Measurements from ENCODE around the gene NANOS2.
"Not testable (repeated sequence)": the region's sequence is repeated elsewhere in the genome, so short reads cannot be mapped to it uniquely, and the experiment has no call there.

Gene NANOS2

GRCh38 chr19:45873219-45873772 lies 41.3 kb downstream of the NANOS2 start:
- no peak for DNase-seq

- no peak for DNase-seq
These were observed 42.3 kb downstream of the NANOS2 start for GRCh38 chr19:45872095-45872919.

- DNase-seq, result no peak
These were observed 43.8 kb downstream of the NANOS2 start for GRCh38 chr19:45870798-45871197.

- not testable (repeated sequence) for DNase-seq
These were observed 47.3 kb downstream of the NANOS2 start for GRCh38 chr19:45867241-45867640.

- DNase-seq, result no peak
These were observed 48.0 kb downstream of the NANOS2 start for GRCh38 chr19:45866400-45867176.

GRCh38 chr19:45865269-45865948 lies 49.2 kb downstream of the NANOS2 start:
- no peak for DNase-seq

GRCh38 chr19:45864629-45865082 lies 49.9 kb downstream of the NANOS2 start:
- no peak for DNase-seq

- no peak for DNase-seq
These were observed 50.5 kb downstream of the NANOS2 start, which contains the start of gene FOXA3 for GRCh38 chr19:45863840-45864628. Gene FOXA3, plus strand, starts transcription at chr19:45864326. Its CDS starts 131 bp downstream, at chr19:45864457.

- DNase-seq, result no peak
These were observed 51.2 kb downstream of the NANOS2 start for GRCh38 chr19:45863335-45863839.
